CD4-positive, alpha-beta T cell (primary cell): ENCODE results near the gene FAM3D. TPM values are rescaled to one million over a fixed set of nuclear protein-coding genes. Genes with fewer than 3 reads are reported as not detected.

Source experiments
- ATAC-seq: fragments of 200-7000 bp; cut with Tn5 transposase; one replicate; pipeline ENCODE4 v1.10.0; 2022; ENCODE audit warnings: mild to moderate bottlenecking; ENCODE audit not compliant: poor library complexity
- CTCF ChIA-PET: fragments of 350-600 bp; sonication (Branson Sonifier 250); formaldehyde crosslinking; loops from one replicate; lab custom pipeline; 2021; ENCODE audit warnings: antibody characterized with exemption, inconsistent platforms; lab: Charles Lee
- POLR2A ChIA-PET: fragments of 350-600 bp; sonication (Branson Sonifier 250); formaldehyde crosslinking; loops from one replicate; lab custom pipeline; 2021; ENCODE audit warnings: antibody characterized with exemption, inconsistent platforms; lab: Charles Lee
- DNase-seq, 14 experiments: peaks; one replicate each; pipeline ENCODE4 v3.0.0-alpha.2; 2013 to 2020; ENCODE audit warnings: mixed read lengths in 2 of 14
- H3K27ac ChIP-seq, 2 donors: one replicate each; pipeline versions ENCODE4 v1.5.1 to v1.7.0; 2013; ENCODE audit warnings: low read length in 2 of 2, low read depth in 1 of 2, mild to moderate bottlenecking in 1 of 2
- H3K27me3 ChIP-seq, 2 experiments: 1 replicate in 1 of 2; 2 replicates in 1 of 2; pipeline versions ENCODE4 v1.6.1 to v1.7.0; 2013; ENCODE audit warnings: low read length in 2 of 2, control low read depth in 1 of 2, mild to moderate bottlenecking in 1 of 2, moderate library complexity in 1 of 2; ENCODE audit not compliant: insufficient read depth in 2 of 2, control insufficient read depth in 1 of 2
- H3K36me3 ChIP-seq: one replicate; pipeline ENCODE4 v1.6.1; 2013; ENCODE audit warnings: low read length, control low read depth; ENCODE audit not compliant: insufficient read depth
- H3K4me1 ChIP-seq: one replicate; pipeline ENCODE4 v1.6.1; 2013; ENCODE audit warnings: low read length, control low read depth; ENCODE audit not compliant: insufficient read depth
- H3K4me3 ChIP-seq: one replicate; pipeline ENCODE4 v1.5.1; 2013; ENCODE audit warnings: mild to moderate bottlenecking, low read length, moderate library complexity
- H3K9me3 ChIP-seq, 2 experiments: 1 replicate in 1 of 2; 2 replicates in 1 of 2; pipeline versions ENCODE4 v1.6.1 to v1.7.0; 2013; ENCODE audit warnings: low read length in 2 of 2, mild to moderate bottlenecking in 2 of 2, control low read depth in 1 of 2, moderate library complexity in 1 of 2; ENCODE audit not compliant: control insufficient read depth in 1 of 2, insufficient read depth in 1 of 2
- H3K27ac Mint-ChIP-seq: one replicate; pipeline ENCODE4 v1.8.0; 2020; ENCODE audit warnings: mixed read lengths
- H3K27me3 Mint-ChIP-seq: one replicate; pipeline ENCODE4 v1.8.0; 2021; ENCODE audit warnings: mixed read lengths
- H3K36me3 Mint-ChIP-seq: one replicate; pipeline ENCODE4 v1.8.0; 2021; ENCODE audit warnings: low read depth, mixed read lengths
- H3K4me1 Mint-ChIP-seq: one replicate; pipeline ENCODE4 v1.8.0; 2021; ENCODE audit warnings: low read depth, mixed read lengths
- H3K4me3 Mint-ChIP-seq: one replicate; pipeline ENCODE4 v1.8.0; 2020; ENCODE audit warnings: mild to moderate bottlenecking, mixed read lengths
- H3K9me3 Mint-ChIP-seq: one replicate; pipeline ENCODE4 v1.8.0; 2020; ENCODE audit warnings: mixed read lengths
- CTCF ChIP-seq: fragments of 200-600 bp; IDR thresholded peaks from one replicate; pipeline ENCODE4 v1.8.0; 2022; ENCODE audit warnings: antibody characterized with exemption, mild to moderate bottlenecking
- intact Hi-C, 2 experiments: fragments of 100-400 bp; cut with DNase I in 1 of 2; cut with micrococcal nuclease in 1 of 2; formaldehyde crosslinking; loops; one replicate each; pipeline versions ENCODE4 v1.15.1 to v1.9.0; 2023 to 2025; cut with DNase I, micrococcal nuclease
- total RNA-seq, 174 experiments: library from RNA in 2 of 174; stranded (reverse) in 2 of 174; gene quantifications; one replicate each; pipeline ENCODE4 v1.2.3 and lab custom pipeline; 2021 to 2026

FAM3D gene
- total RNA-seq, 2 experiments from 2014 or later = not detected

GRCh38 chr3:58630710-58631092 is 35.9 kb downstream of the FAM3D start:
- Histone ChIP-seq H3K36me3 (no peaks in the 10 kb centered on the region), H3K4me1 (peaks cover 3% of the 10 kb centered on the region), H3K9me3 (no peaks in the 10 kb centered on the region), H3K27me3 (peaks cover 0 to 4% of the 10 kb centered on the region in 2 experiments), H3K27ac (no peak overlapping the region), H3K4me3 (no peak overlapping the region)
- Mint-ChIP-seq H3K36me3 (no peaks in the 10 kb centered on the region), H3K27me3 (peaks cover 1% of the 10 kb centered on the region), H3K4me1 (no peaks in the 10 kb centered on the region), H3K4me3 (no peak overlapping the region), H3K9me3 (no peaks in the 10 kb centered on the region), H3K27ac (no peak overlapping the region)
- DNase-seq (no peak), ATAC-seq (no peak)
- POLR2A ChIA-PET = interaction anchor here (1.0 kb wide), 1 partner anchor 325 kb away, joined by 3 read pairs; the partner anchor contains the start of genes HTD2 and RPP14
- CTCF ChIA-PET = interaction anchor here (0.9 to 1.7 kb wide), 8 partner anchors 13 to 443 kb away, joined by 3 to 7 read pairs (median 4); partner anchors contain the start of genes HTD2, KCTD6 and RPP14
- intact Hi-C loops = loop anchor here (1.0 to 5.0 kb wide), 5 partner anchors 168 to 443 kb away; partner anchors contain the start of genes HTD2 (in 2 of the 2) and RPP14 (in 2 of the 2)
- TF ChIP-seq CTCF = no peak

- H3K36me3 Mint-ChIP-seq = no peaks in the 10 kb centered on the region
- no peaks in the 10 kb centered on the region for H3K9me3 Mint-ChIP-seq
- ATAC-seq (peak; percentile 60), DNase-seq (peak; percentile 28 to 71 (median 46))
- no peaks in the 10 kb centered on the region for H3K27me3 Mint-ChIP-seq
- Histone ChIP-seq H3K4me3 (no peak overlapping the region), H3K27me3 (peaks cover 0 to 4% of the 10 kb centered on the region in 2 experiments), H3K36me3 (no peaks in the 10 kb centered on the region), H3K27ac (no peak overlapping the region), H3K9me3 (no peaks in the 10 kb centered on the region), H3K4me1 (peaks cover 3% of the 10 kb centered on the region)
- no peak overlapping the region for H3K4me3 Mint-ChIP-seq
- POLR2A ChIA-PET = interaction anchor here (1.0 kb wide), 1 partner anchor 324 kb away, joined by 3 read pairs; the partner anchor contains the start of genes HTD2 and RPP14
- peak; percentile 81 for TF ChIP-seq CTCF
- CTCF ChIA-PET = interaction anchor here (0.9 to 1.7 kb wide), 8 partner anchors 13 to 442 kb away, joined by 3 to 7 read pairs (median 4); partner anchors contain the start of genes HTD2, KCTD6 and RPP14
- H3K4me1 Mint-ChIP-seq = no peaks in the 10 kb centered on the region
- intact Hi-C loops = loop anchor here (1.0 to 5.0 kb wide), 5 partner anchors 168 to 443 kb away; partner anchors contain the start of genes HTD2 (in 2 of the 2) and RPP14 (in 2 of the 2)
- no peak overlapping the region for H3K27ac Mint-ChIP-seq
These were observed 36.4 kb downstream of the FAM3D start for GRCh38 chr3:58630076-58630709.

GRCh38 chr3:58629629-58630028 is 36.9 kb downstream of the FAM3D start:
- no peaks in the 10 kb centered on the region for H3K27me3 Mint-ChIP-seq
- POLR2A ChIA-PET = interaction anchor here (1.0 kb wide), 1 partner anchor 323 kb away, joined by 3 read pairs; the partner anchor contains the start of genes HTD2 and RPP14
- Histone ChIP-seq H3K27me3 (peaks cover 0 to 4% of the 10 kb centered on the region in 2 experiments), H3K4me3 (no peak overlapping the region), H3K27ac (no peak overlapping the region), H3K9me3 (no peaks in the 10 kb centered on the region), H3K36me3 (no peaks in the 10 kb centered on the region), H3K4me1 (peaks cover 3% of the 10 kb centered on the region)
- H3K4me1 Mint-ChIP-seq = no peaks in the 10 kb centered on the region
- H3K4me3 Mint-ChIP-seq = no peak overlapping the region
- H3K36me3 Mint-ChIP-seq = no peaks in the 10 kb centered on the region
- H3K9me3 Mint-ChIP-seq = no peaks in the 10 kb centered on the region
- H3K27ac Mint-ChIP-seq = no peak overlapping the region
- ATAC-seq = no peak
- CTCF ChIA-PET = interaction anchor here (0.9 to 1.7 kb wide), 8 partner anchors 12 to 442 kb away, joined by 3 to 7 read pairs (median 4); partner anchors contain the start of genes HTD2, KCTD6 and RPP14
- no peak for DNase-seq
- intact Hi-C loops = loop anchor here (1.0 to 5.0 kb wide), 5 partner anchors 167 to 442 kb away; partner anchors contain the start of genes HTD2 (in 2 of the 2) and RPP14 (in 2 of the 2)
- TF ChIP-seq CTCF = no peak
